SU-DHL-6 (cell line): ENCODE measurements around the gene PRDM16.

Experiments used
- CTCF ChIP-seq: fragments of 200-600 bp; sonication (generic); IDR thresholded peaks from one replicate; pipeline ENCODE4 v1.5.1; 2017; ENCODE audit warnings: antibody characterized with exemption, mild to moderate bottlenecking, low read length, moderate library complexity; ENCODE audit not compliant: insufficient read depth, poor library complexity, severe bottlenecking
- EZH2phosphoT487 ChIP-seq: fragments of 200-600 bp; sonication (generic), shearing (Covaris generic); conservative IDR thresholded peaks from 2 replicates; pipeline ENCODE4 v1.6.1; 2018; ENCODE audit warnings: mild to moderate bottlenecking, antibody characterized with exemption, low read length, moderate library complexity, mixed read lengths

- TF ChIP-seq CTCF (no peak), EZH2phosphoT487 (no peak)
Measured at GRCh38 chr1:3375245-3375644, 306.2 kb downstream of the PRDM16 start.
